Choroid plexus epithelial cell (primary cell): ENCODE data around the gene CDHR4.
"Not testable (repeated sequence)": the region's sequence is repeated elsewhere in the genome, so short reads cannot be mapped to it uniquely, and the experiment has no call there.

Source experiments
- DNase-seq: peaks from one replicate; pipeline ENCODE4 v3.0.0-alpha.2; 2010; ENCODE audit warnings: low read depth
- H3K4me3 ChIP-seq: 2 replicates; pipeline ENCODE4 v1.5.1; 2011; ENCODE audit warnings: low read depth, mild to moderate bottlenecking, control low read depth, low read length, moderate library complexity
- TF ChIP-seq, protein P1 (sequence below): conservative IDR thresholded peaks from 2 replicates; pipeline ENCODE4 v1.5.1; 2011; ENCODE audit warnings: low read depth, mild to moderate bottlenecking, control low read depth, inconsistent platforms, low read length, moderate library complexity

CDHR4 gene

DNA sequence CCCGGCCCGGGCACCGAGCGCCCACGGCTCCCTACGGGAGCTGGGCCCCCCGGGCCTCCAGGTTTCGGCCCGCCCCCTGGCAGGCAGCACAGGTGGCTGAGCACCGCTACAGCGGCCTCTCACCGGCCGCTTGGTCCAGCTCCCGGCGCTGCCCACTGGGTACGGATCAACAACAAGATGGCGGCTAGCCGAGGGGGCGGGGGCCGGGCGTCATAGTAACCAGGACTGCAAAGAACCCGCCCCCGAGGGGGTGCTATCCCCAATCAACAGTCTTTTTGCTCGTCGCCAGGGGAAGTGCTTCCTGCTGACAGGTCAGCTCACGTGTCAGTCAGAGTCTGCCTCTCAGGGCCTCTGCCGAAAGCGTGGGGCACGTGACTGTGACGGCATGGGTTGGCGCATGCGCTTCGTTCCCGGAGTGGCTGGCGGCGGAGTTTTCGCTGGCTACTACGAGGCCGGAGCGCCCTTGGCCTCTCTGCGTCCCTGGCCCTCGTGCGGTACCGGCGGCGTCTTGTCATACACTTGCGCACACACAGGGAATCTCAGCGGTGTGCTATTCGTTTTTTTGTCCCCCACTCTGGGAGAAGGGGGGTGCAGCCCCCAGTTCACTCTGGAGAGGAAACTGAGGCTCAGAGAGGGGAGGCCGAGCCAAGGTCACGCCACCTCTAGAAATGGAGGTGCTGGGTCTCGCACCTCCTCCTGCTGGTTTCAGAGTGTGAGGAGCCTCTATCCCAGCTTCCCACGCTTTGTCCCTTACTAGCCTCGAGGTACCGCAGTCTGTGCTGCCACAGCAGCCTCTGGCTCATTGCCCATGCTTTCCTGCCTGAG, 13.1 kb downstream of the CDHR4 start, which contains the start of gene IP6K1:
TSS of gene IP6K1 (minus strand) at position 186 of the 825 bp plus-strand sequence. CDS start 38,502 bp downstream, outside the sequence.
- peak within 1 kb of the TSS; percentile 92 for H3K4me3 ChIP-seq
- peak; percentile 100 for DNase-seq
- TF ChIP-seq, protein P1, sequence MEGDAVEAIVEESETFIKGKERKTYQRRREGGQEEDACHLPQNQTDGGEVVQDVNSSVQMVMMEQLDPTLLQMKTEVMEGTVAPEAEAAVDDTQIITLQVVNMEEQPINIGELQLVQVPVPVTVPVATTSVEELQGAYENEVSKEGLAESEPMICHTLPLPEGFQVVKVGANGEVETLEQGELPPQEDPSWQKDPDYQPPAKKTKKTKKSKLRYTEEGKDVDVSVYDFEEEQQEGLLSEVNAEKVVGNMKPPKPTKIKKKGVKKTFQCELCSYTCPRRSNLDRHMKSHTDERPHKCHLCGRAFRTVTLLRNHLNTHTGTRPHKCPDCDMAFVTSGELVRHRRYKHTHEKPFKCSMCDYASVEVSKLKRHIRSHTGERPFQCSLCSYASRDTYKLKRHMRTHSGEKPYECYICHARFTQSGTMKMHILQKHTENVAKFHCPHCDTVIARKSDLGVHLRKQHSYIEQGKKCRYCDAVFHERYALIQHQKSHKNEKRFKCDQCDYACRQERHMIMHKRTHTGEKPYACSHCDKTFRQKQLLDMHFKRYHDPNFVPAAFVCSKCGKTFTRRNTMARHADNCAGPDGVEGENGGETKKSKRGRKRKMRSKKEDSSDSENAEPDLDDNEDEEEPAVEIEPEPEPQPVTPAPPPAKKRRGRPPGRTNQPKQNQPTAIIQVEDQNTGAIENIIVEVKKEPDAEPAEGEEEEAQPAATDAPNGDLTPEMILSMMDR, result no peak

GRCh38 chr3:49785565-49786356, 13.9 kb downstream of the CDHR4 start:
- peak; percentile 53 for DNase-seq
- TF ChIP-seq, protein P1, result no peak
- H3K4me3 ChIP-seq, result peak overlapping the region; percentile 92

GRCh38 chr3:49782277-49782676, 17.4 kb downstream of the CDHR4 start:
- not testable (repeated sequence) for DNase-seq

DNA sequence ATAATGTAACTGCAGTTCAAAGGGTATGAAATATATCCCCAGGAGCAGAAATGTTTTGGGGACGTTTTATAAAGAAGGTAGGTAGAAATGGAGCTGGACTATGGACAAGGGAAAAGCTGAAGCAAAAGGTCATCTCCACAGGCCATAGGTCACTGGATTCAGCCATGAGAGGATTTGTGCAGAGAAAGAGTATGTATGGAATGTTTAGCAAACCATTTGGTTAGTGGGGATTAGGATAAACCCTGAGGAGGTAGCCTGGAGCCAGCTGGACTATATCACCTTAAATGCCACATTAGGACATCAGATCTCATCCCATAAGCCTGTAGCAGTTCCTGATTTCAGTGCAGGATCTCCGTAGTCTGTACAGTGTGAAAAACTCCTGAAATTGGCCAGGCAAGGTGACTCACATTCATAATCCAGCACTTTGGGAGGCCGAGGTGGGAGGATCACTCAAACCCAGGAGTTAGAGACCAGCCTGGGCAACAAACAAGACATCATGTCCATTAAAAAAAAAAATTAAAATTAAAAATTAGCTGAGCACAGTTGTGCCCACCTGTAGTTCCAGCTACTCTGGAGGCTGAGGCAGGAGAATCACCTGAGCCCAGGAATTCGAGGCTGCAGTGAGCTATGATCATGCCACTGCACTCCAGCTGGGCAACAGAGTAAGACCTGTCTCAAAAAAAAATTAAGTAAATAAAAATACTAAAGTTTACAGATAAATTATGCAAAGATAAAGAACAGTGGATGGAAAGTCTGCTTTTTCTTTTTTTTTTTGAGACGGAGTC, 18.1 kb downstream of the CDHR4 start:
- TF ChIP-seq, protein P1, result no peak
- H3K4me3 ChIP-seq, result no peak overlapping the region
- DNase-seq, result no peak

More at GRCh38 chr3:49782277-49782676, 17.4 kb downstream of the CDHR4 start:
- H3K4me3 ChIP-seq, result not testable (repeated sequence)

DNA sequence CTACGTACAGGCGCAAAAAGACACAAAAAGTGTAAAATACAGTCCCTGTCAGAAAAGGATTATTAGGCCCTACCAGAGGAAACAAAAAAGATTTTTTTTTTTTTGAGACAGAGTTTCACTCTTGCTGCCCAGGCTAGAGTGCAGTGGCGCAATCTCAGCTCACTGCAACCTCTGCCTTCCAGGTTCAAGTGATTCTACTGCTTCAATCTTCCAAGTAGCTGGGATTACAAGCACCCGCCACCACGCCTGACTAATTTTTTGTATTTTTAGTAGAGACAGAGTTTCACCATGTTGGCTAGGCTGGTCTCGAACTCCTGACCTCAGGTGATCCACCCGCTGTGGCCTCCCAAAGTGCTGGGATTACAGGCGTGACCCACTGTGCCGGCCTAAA, 18.7 kb downstream of the CDHR4 start:
- not testable (repeated sequence) for H3K4me3 ChIP-seq, DNase-seq

GRCh38 chr3:49780080-49780974, 19.3 kb downstream of the CDHR4 start:
- peak; percentile 30 for DNase-seq
- H3K4me3 ChIP-seq, result no peak overlapping the region
- TF ChIP-seq, protein P1, result no peak

GRCh38 chr3:49779358-49780079, 20.2 kb downstream of the CDHR4 start:
- TF ChIP-seq, protein P1, result no peak
- DNase-seq, result no peak
- H3K4me3 ChIP-seq, result no peak overlapping the region

- not testable (repeated sequence) for DNase-seq, H3K4me3 ChIP-seq
These were observed 23.6 kb downstream of the CDHR4 start for GRCh38 chr3:49776101-49776500.
